Vagina (tissue), 2 donors: ENCODE data around the gene BBLN. TPM values are rescaled to one million over a fixed set of nuclear protein-coding genes. Genes with fewer than 3 reads are reported as not detected.

ENCODE experiments used
- DNase-seq, 2 donors: peaks; one replicate each; pipeline ENCODE4 v3.0.0-alpha.2; 2017; ENCODE audit errors: extremely low spot score in 2 of 2
- H3K27ac ChIP-seq: fragments of 200-600 bp; sonication (generic); one replicate; pipeline ENCODE4 v1.5.1; 2019
- H3K27me3 ChIP-seq: fragments of 200-600 bp; sonication (generic); one replicate; pipeline ENCODE4 v1.5.1; 2019
- H3K36me3 ChIP-seq, 2 donors: fragments of 200-600 bp; sonication (generic); one replicate each; pipeline ENCODE4 v1.5.1; 2017 to 2019
- H3K4me1 ChIP-seq: fragments of 200-600 bp; sonication (generic); one replicate; pipeline ENCODE4 v1.5.1; 2019
- H3K4me3 ChIP-seq, 2 donors: fragments of 200-600 bp; sonication (generic); 1 replicate in 1 of 2; 2 replicates in 1 of 2; pipeline ENCODE4 v1.5.1; 2016 to 2019
- H3K9me3 ChIP-seq: fragments of 200-600 bp; sonication (generic); one replicate; pipeline ENCODE4 v1.5.1; 2019
- CTCF ChIP-seq, 3 experiments: fragments of 450-650 bp in 2 of 3; fragments of 200-600 bp in 1 of 3; sonication (generic) in 1 of 3; IDR thresholded peaks; one replicate each; pipeline ENCODE4 v1.5.1; 2017 to 2019; ENCODE audit warnings: antibody characterized with exemption in 3 of 3, mild to moderate bottlenecking in 2 of 3, moderate library complexity in 2 of 3
- POLR2A ChIP-seq, 2 donors: fragments of 450-650 bp; IDR thresholded peaks; one replicate each; pipeline ENCODE4 v1.6.1; 2017; ENCODE audit warnings: antibody characterized with exemption in 2 of 2, mild to moderate bottlenecking in 2 of 2, moderate library complexity in 2 of 2
- POLR2AphosphoS5 ChIP-seq, 2 donors: sonication (generic); formaldehyde crosslinking; IDR thresholded peaks; one replicate each; pipeline ENCODE4 v1.9.0; 2017; ENCODE audit warnings: antibody characterized with exemption in 2 of 2, mild to moderate bottlenecking in 2 of 2, low read depth in 1 of 2; ENCODE audit not compliant: insufficient read depth in 1 of 2
- intact Hi-C: fragments of 100-400 bp; cut with DNase I; formaldehyde crosslinking; loops from one replicate; pipeline ENCODE4 v1.15.1; 2023
- total RNA-seq: library from RNA; depleted of rRNA; stranded (reverse); fragments of >200 nt; gene quantifications from one replicate; pipeline ENCODE4 v1.2.3, GENCODE V29; 2016

The BBLN gene
- total RNA-seq, 1 donor from 2014 or later = 134 TPM

- Histone ChIP-seq H3K36me3 (no peaks in the 10 kb centered on the region), H3K4me3 (no peak overlapping the region), H3K27me3 (no peaks in the 10 kb centered on the region), H3K4me1 (peaks cover 31% of the 10 kb centered on the region), H3K27ac (no peak overlapping the region), H3K9me3 (no peaks in the 10 kb centered on the region)
- no peak for DNase-seq
- no peak for TF ChIP-seq POLR2AphosphoS5 (IDR thresholded peaks at IDR 0.05; ENCODE audit: insufficient read depth in 1 of 2, low read depth in 1 of 2)
- no peak for TF ChIP-seq POLR2A (IDR thresholded peaks at IDR 0.05)
- TF ChIP-seq CTCF (IDR thresholded peaks at IDR 0.05) = no peak
- intact Hi-C loops = no loop called here
Observed at GRCh38 chr9:128151309-128152132, 8.5 kb upstream of the BBLN start.

DNA sequence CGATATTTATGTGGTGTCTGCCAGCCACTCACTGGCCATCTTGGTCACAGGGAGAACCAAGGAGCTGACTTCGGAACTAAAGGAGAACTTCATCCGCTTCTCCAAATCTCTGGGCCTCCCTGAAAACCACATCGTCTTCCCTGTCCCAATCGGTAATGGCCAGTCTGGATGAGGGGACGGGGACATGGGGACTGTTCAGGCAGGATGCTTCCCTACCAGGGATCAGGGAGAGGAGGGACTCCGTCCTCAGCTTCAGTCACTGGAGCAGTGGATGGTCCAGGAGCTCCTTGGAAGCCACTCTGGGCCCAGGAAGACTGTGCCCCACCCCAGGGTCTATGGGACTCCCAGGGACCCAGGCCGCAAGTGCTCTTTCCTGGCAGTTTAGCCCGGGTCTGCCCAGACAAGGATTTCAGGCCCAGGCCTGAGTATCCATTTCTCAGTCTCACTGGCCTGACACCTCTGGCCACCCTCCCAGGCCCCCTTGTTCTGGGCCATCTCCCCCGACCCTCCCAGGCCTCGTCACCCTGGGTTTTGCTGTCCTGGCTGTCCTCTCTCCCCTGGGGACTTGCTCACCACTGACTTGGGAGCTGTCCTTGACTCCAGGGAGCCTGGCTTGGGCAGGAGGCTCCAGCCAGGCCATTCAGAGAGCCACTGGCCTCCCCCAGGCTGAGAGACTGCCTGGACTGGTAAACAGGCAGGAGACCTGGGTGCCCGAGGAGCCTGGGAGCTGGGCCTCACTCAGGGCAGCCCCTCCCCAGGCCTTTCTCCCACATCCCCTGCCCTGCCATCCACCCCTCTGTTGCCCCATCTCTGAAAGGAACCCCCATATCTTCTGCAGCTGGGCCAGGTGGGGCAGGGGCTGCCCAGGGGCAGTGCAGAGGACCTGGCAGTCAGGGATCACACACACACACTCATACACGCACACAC, 7.7 kb upstream of the BBLN start:
- TF ChIP-seq POLR2A (IDR thresholded peaks at IDR 0.05) = no peak
- no peak for TF ChIP-seq POLR2AphosphoS5 (IDR thresholded peaks at IDR 0.05; ENCODE audit: insufficient read depth in 1 of 2, low read depth in 1 of 2)
- TF ChIP-seq CTCF (IDR thresholded peaks at IDR 0.05) = no peak
- H3K36me3 ChIP-seq = no peaks in the 10 kb centered on the region
- H3K4me3 ChIP-seq = no peak overlapping the region
- intact Hi-C loops = no loop called here
- H3K4me1 ChIP-seq = peaks cover 31% of the 10 kb centered on the region
- DNase-seq = no peak
- no peaks in the 10 kb centered on the region for H3K27me3 ChIP-seq
- H3K9me3 ChIP-seq = no peaks in the 10 kb centered on the region
- no peak overlapping the region for H3K27ac ChIP-seq

GRCh38 chr9:128153060-128153946, 6.8 kb upstream of the BBLN start:
- intact Hi-C loops = no loop called here
- TF ChIP-seq POLR2AphosphoS5 (IDR thresholded peaks at IDR 0.05; ENCODE audit: insufficient read depth in 1 of 2, low read depth in 1 of 2) = no peak
- TF ChIP-seq POLR2A (IDR thresholded peaks at IDR 0.05) = no peak
- TF ChIP-seq CTCF (IDR thresholded peaks at IDR 0.05) = no peak
- no peaks in the 10 kb centered on the region for H3K36me3 ChIP-seq
- H3K9me3 ChIP-seq = no peaks in the 10 kb centered on the region
- DNase-seq = no peak
- no peaks in the 10 kb centered on the region for H3K27me3 ChIP-seq
- no peak overlapping the region for H3K27ac ChIP-seq
- peaks cover 28% of the 10 kb centered on the region for H3K4me1 ChIP-seq
- H3K4me3 ChIP-seq = no peak overlapping the region

GRCh38 chr9:128153947-128154695, 5.9 kb upstream of the BBLN start:
- no peak for TF ChIP-seq POLR2A (IDR thresholded peaks at IDR 0.05)
- no peak for TF ChIP-seq CTCF (IDR thresholded peaks at IDR 0.05)
- TF ChIP-seq POLR2AphosphoS5 (IDR thresholded peaks at IDR 0.05; ENCODE audit: insufficient read depth in 1 of 2, low read depth in 1 of 2) = no peak
- Histone ChIP-seq H3K27me3 (no peaks in the 10 kb centered on the region), H3K4me3 (no peak overlapping the region), H3K4me1 (peaks cover 21% of the 10 kb centered on the region), H3K9me3 (no peaks in the 10 kb centered on the region), H3K27ac (no peak overlapping the region), H3K36me3 (no peaks in the 10 kb centered on the region)
- DNase-seq = no peak
- intact Hi-C loops = no loop called here
